GM21619 (cell line): ENCODE results near the gene AARS2.

Experiments used
- ATAC-seq: cut with Tn5 transposase; IDR thresholded peaks from one replicate; pipeline ENCODE4 v1.9.1; 2021; ENCODE audit not compliant: unreplicated experiment

Gene AARS2

GRCh38 chr6:44301782-44302564, 11.2 kb downstream of the AARS2 start:
- no peak for ATAC-seq

- no peak for ATAC-seq
Observed at GRCh38 chr6:44301106-44301505, 12.0 kb downstream of the AARS2 start.

GRCh38 chr6:44300292-44300823, 12.8 kb downstream of the AARS2 start:
- no peak for ATAC-seq

DNA sequence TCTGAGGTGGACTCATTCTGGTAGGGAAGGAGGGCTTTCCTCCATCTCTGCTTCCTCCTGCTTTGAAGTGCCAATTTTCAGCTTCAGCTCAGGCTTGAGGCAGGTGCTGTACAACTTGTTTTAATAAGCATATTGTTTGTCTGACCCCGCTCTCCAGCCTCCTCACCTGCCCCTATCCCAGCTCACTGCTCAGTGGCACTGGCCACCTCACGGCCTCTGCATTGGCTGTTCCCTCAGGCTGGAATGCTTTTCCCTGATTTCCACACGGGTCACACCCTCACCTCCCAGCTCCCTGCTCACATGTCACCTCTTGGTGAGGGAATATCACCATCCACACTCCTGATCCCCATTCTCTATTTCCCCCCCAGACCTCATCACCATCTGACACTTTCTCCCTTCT, 14.3 kb downstream of the AARS2 start:
- ATAC-seq, result no peak

GRCh38 chr6:44298055-44298803, 14.9 kb downstream of the AARS2 start:
- no peak for ATAC-seq

DNA sequence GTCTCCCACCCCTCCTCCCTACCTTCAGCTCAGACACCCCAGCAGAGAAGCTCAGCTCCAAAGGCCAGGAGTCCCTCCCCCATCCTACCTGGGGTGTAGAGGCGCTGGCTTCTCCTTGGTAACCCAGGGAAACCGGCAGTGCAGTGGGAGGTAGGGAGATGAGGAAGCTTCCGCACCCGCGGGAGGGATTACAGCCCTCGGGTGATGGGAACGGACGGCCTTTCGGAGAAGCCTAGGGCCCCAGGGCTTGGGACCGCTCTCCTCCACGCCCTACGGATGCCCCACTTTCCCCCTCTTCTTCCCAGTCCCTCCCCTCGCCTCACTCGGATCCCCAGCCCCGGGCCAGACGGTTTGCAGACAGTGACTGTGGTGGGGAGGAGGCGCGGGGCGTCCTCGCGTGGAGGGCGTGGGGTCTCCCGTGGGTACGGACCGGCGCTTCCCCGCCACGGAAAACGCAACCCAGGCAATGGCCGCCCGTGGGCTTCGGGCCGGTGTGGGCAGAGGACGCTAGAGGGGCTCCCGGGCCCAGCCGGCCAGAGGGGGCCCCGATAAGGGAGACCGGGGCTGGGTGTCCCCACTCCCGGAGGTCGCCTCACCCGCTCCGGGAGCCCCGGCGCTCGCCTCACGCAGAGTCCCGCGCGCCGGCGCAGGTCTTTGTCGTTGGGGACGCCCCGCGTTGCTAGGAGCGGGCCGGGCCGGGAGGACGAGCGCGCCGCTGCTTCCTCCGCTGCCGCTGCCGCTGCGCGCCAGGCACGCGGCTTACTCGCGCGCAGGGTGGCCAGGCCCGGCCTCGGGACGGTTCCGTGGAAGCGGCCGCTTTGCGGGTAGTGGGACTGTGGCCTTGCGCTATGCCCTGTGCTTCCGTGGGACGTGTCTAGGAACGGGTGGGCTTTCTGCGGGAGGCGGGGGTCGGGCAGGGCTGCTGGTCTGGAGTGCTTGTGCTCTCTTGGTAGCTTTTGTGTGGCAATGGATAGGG, 15.8 kb downstream of the AARS2 start:
- ATAC-seq, result no peak

GRCh38 chr6:44294832-44295791, 18.0 kb downstream of the AARS2 start:
- ATAC-seq, result no peak

DNA sequence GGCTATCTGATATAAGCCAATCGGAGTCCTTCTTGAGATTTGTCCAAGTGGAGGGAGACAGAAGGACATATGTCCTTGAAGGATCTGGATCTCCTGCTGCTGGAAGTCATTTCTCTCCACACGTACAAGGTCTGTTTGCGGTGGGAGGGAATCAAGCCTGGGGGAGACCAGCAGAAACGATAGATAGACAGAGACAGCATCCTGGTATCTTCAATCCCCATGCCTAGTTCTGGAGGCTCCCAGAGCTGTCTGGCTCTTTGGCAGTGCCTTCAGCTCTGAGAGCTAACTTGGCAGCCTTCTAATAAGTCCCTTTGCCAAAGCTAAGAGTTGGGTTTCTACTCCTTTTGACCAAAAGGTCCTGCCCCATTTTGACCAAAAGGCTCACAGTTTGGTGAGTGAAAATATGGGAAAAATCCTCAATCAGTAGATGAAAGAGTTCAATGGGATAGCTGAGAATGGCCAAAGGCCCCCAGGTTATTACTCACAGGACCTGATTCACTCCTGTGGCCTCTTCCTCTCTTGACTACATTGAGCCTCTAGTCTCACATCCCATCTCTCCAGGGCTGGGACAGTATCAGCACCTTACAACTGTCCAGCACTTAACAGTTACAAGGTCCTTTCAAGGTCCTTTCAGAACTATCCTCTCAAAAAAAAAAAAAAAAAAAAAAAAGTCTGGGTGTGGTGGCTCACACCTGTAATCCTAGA, 20.3 kb downstream of the AARS2 start:
- ATAC-seq, result no peak

DNA sequence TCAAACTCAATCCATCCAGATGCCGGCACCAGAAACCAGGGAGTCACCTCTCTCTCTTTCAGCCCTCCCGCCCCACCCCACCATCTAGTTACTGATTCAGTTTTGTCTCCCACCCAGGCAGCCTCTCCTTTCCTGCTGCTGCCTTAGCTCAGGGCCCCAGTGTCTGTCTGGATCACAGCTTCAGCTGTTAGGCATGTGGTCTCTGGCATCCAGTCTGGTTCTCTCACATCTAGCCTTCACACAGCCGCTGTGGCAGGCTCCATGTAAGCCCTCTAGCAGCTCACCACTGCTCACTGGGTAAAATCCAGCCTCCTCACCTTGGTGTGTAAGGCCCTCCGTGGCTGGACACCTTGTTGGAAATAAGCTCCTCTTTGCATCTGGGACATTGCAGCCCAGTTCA, 21.3 kb downstream of the AARS2 start:
- no peak for ATAC-seq

- no peak for ATAC-seq
Observed at GRCh38 chr6:44289726-44290260, 23.4 kb downstream of the AARS2 start.

GRCh38 chr6:44286747-44287146, 26.4 kb downstream of the AARS2 start:
- no peak for ATAC-seq

GRCh38 chr6:44286285-44286565, 26.9 kb downstream of the AARS2 start:
- ATAC-seq, result no peak

DNA sequence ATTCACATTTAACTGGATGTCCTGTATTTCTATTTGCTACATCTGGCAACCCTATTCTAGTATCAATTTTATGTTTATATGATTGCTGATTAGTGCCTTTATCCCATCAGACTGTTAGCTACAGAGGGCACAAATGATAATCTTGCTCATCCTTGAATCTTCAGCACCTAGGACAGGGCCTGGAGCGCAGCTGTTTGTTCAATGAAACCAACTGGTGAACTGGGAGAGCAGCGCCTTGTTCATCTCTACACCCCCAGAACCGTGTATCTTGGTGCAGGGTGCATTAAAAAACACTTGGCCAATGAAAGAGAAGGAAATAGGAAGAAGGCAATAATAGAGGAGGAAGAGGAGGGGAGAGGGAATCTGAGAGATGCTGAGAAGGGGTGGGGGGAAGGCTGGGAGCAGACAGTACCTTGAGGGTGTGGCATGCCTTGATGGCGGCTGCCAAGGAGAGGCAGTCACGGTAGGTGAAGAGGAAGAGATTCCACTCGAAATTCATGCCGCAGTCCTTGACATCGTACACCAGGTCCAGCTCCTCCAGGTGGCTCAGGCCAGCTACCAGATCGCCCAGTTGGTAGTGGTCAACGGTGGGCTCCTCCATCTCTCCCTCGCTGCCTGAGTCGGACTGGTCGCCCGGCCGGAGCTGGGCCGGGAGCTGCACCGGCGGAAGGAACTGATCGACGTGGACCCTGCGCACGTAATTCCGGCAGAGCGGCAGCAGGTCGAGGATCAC, 27.4 kb downstream of the AARS2 start:
- no peak for ATAC-seq

- no peak for ATAC-seq
Observed at GRCh38 chr6:44284867-44285266, 28.3 kb downstream of the AARS2 start.

DNA sequence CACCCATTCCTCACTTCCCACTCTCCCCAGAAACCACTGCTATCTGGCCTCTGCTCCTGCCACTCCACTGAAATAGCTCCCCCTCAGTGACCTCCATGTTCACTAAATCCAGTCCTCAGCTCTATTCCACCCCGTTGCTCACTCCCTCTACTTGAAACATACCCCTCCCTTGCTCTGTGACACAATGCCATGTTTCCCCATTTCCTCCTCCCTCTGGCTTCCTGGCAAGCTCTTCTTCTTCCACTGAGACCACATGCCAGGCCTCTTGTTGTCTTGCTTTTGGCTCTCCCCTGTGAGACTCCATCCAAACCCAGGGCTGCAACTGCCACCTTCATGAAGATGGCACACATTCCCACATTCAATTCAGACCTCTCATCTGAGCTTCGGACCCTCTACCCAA, 29.0 kb downstream of the AARS2 start:
- no peak for ATAC-seq

- ATAC-seq, result no peak
Observed at GRCh38 chr6:44278774-44279697, 34.1 kb downstream of the AARS2 start.

DNA sequence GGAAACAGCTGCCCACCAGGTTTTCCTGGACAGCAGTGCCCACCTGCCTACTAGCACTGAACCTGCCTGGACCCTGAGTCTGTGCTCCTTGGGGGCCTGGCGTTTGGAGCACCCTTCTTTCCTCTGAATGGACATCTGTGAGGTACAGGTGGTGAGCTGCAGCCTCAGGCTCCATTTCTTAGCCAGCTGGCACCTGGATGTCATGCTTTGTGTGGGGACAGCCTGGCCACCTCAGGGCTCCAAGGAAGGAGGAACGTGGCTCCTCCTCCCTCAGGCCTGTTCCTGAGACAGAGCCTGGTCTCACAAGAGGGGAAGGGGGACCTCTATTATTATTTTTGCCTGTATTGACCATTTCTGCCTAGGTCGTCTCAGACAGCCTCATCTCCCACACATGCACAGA, 34.8 kb downstream of the AARS2 start:
- no peak for ATAC-seq

- no peak for ATAC-seq
Observed at GRCh38 chr6:44277763-44278162, 35.4 kb downstream of the AARS2 start.
